Suprapubic skin (tissue), 4 donors: ENCODE results near the gene TIMM13. TPM values are rescaled to one million over a fixed set of nuclear protein-coding genes. Genes with fewer than 3 reads are reported as not detected.

Experiments used
- DNase-seq, 2 donors: peaks; one replicate each; pipeline ENCODE4 v3.0.0-alpha.2; 2019; ENCODE audit warnings: low spot score in 2 of 2
- H3K27ac ChIP-seq: fragments of 200-600 bp; sonication (generic); one replicate; pipeline ENCODE4 v1.5.1; 2019
- H3K27me3 ChIP-seq: fragments of 200-600 bp; sonication (generic); one replicate; pipeline ENCODE4 v1.5.1; 2019
- H3K36me3 ChIP-seq: fragments of 200-600 bp; sonication (generic); one replicate; pipeline ENCODE4 v1.5.1; 2019
- H3K4me1 ChIP-seq: fragments of 200-600 bp; sonication (generic); one replicate; pipeline ENCODE4 v1.5.1; 2019
- H3K4me3 ChIP-seq: fragments of 200-600 bp; sonication (generic); one replicate; pipeline ENCODE4 v1.5.1; 2019; ENCODE audit warnings: mild to moderate bottlenecking
- H3K9me3 ChIP-seq: fragments of 200-600 bp; sonication (generic); one replicate; pipeline ENCODE4 v1.5.1; 2019
- CTCF ChIP-seq, 2 donors: fragments of 200-600 bp in 1 of 2; fragments of 450-650 bp in 1 of 2; sonication (generic) in 1 of 2; IDR thresholded peaks; one replicate each; pipeline ENCODE4 v1.5.1; 2016 to 2019; ENCODE audit warnings: antibody characterized with exemption in 2 of 2, mild to moderate bottlenecking in 1 of 2, moderate library complexity in 1 of 2
- EP300 ChIP-seq: sonication (generic); formaldehyde crosslinking; IDR thresholded peaks from one replicate; pipeline ENCODE4 v1.6.1; 2017; ENCODE audit warnings: antibody characterized with exemption
- POLR2A ChIP-seq, 2 donors: fragments of 450-650 bp; IDR thresholded peaks; one replicate each; pipeline ENCODE4 v1.6.1; 2017; ENCODE audit warnings: antibody characterized with exemption in 2 of 2, mild to moderate bottlenecking in 2 of 2, moderate library complexity in 2 of 2
- POLR2AphosphoS5 ChIP-seq, 3 donors: sonication (generic); formaldehyde crosslinking; IDR thresholded peaks; one replicate each; pipeline ENCODE4 v1.6.1; 2017; ENCODE audit warnings: antibody characterized with exemption in 3 of 3
- WGBS: methylation state at CpG from one replicate; pipeline ENCODE4 v1.1.5; 2018; 5-methylcytosine and 5-hydroxymethylcytosine counted together
- total RNA-seq, 4 donors: library from RNA; depleted of rRNA; stranded (reverse); fragments of >200 nt; gene quantifications; one replicate each; pipeline ENCODE4 v1.1.0, GENCODE V29; 2016

Gene TIMM13
- total RNA-seq, 4 donors from 2014 or later = 22.1 to 48.6 (median 46.6) TPM

- TF ChIP-seq POLR2AphosphoS5 (IDR thresholded peaks at IDR 0.05) = no peak
- TF ChIP-seq POLR2A (IDR thresholded peaks at IDR 0.05) = no peak
- TF ChIP-seq EP300 = no peak
- no peak for TF ChIP-seq CTCF (IDR thresholded peaks at IDR 0.05)
- 85% methylated on average over 13 of the region's 13 CpGs for WGBS
- Histone ChIP-seq H3K4me3 (no peak overlapping the region), H3K27me3 (no peaks in the 10 kb centered on the region), H3K4me1 (peaks cover 15% of the 10 kb centered on the region), H3K36me3 (no peaks in the 10 kb centered on the region), H3K27ac (no peak overlapping the region), H3K9me3 (no peaks in the 10 kb centered on the region)
- DNase-seq = no peak
Measured at GRCh38 chr19:2382530-2383222, 44.7 kb downstream of the TIMM13 start.

GRCh38 chr19:2381148-2381820 is 46.1 kb downstream of the TIMM13 start:
- peaks cover 15% of the 10 kb centered on the region for H3K4me1 ChIP-seq
- H3K36me3 ChIP-seq = no peaks in the 10 kb centered on the region
- 52% methylated on average over 18 of the region's 18 CpGs for WGBS
- DNase-seq = no peak
- no peak overlapping the region for H3K27ac ChIP-seq
- no peak for TF ChIP-seq EP300
- TF ChIP-seq CTCF (IDR thresholded peaks at IDR 0.05) = no peak
- no peak for TF ChIP-seq POLR2A (IDR thresholded peaks at IDR 0.05)
- TF ChIP-seq POLR2AphosphoS5 (IDR thresholded peaks at IDR 0.05) = no peak
- H3K27me3 ChIP-seq = no peaks in the 10 kb centered on the region
- H3K9me3 ChIP-seq = no peaks in the 10 kb centered on the region
- no peak overlapping the region for H3K4me3 ChIP-seq

- WGBS = 86% methylated on average over 2 of the region's 2 CpGs
- no peaks in the 10 kb centered on the region for H3K9me3 ChIP-seq
- H3K4me3 ChIP-seq = no peak overlapping the region
- DNase-seq = no peak
- H3K4me1 ChIP-seq = peaks cover 11% of the 10 kb centered on the region
- H3K27ac ChIP-seq = no peak overlapping the region
- H3K27me3 ChIP-seq = no peaks in the 10 kb centered on the region
- TF ChIP-seq EP300 = no peak
- no peak for TF ChIP-seq CTCF (IDR thresholded peaks at IDR 0.05)
- TF ChIP-seq POLR2A (IDR thresholded peaks at IDR 0.05) = no peak
- no peak for TF ChIP-seq POLR2AphosphoS5 (IDR thresholded peaks at IDR 0.05)
- no peaks in the 10 kb centered on the region for H3K36me3 ChIP-seq
Measured at GRCh38 chr19:2380567-2380966, 46.8 kb downstream of the TIMM13 start.

- no peak for TF ChIP-seq POLR2AphosphoS5 (IDR thresholded peaks at IDR 0.05)
- no peak for TF ChIP-seq CTCF (IDR thresholded peaks at IDR 0.05)
- H3K9me3 ChIP-seq = no peaks in the 10 kb centered on the region
- H3K4me1 ChIP-seq = no peaks in the 10 kb centered on the region
- no peak overlapping the region for H3K4me3 ChIP-seq
- H3K27ac ChIP-seq = no peak overlapping the region
- H3K36me3 ChIP-seq = no peaks in the 10 kb centered on the region
- H3K27me3 ChIP-seq = peaks cover 3% of the 10 kb centered on the region
- DNase-seq = no peak
- 80% methylated on average over 15 of the region's 15 CpGs for WGBS
Measured at GRCh38 chr19:2376784-2377519, 50.4 kb downstream of the TIMM13 start.

Other genes starting within 250 kb of the TIMM13 start
- gene PLEKHJ1, start 191.3 kb downstream of the TIMM13 start, total RNA-seq = 10 to 100 TPM; 36.1 to 78.0 (median 62.9) TPM
- 100 to 1,000 TPM in 1 of 4 donors, 10 to 100 TPM in 3; 48.0 to 103 (median 64.8) TPM for gene SF3A2, start 190.8 kb downstream of the TIMM13 start, total RNA-seq
- 1 to 10 TPM; 1.7 to 4.3 (median 3.0) TPM for gene AMH, start 178.3 kb downstream of the TIMM13 start, total RNA-seq
- not detected for gene JSRP1, start 171.2 kb downstream of the TIMM13 start, total RNA-seq
- 1 to 10 TPM in 1 of 4 donors, under 1 TPM in 1, not detected in 2; 0.55 to 1.4 TPM for gene PEAK3, start 145.4 kb downstream of the TIMM13 start, total RNA-seq
- not detected for gene LINGO3, start 119.4 kb downstream of the TIMM13 start, total RNA-seq
- gene LSM7, start 99.0 kb downstream of the TIMM13 start, total RNA-seq = 100 to 1,000 TPM in 1 of 4 donors, 10 to 100 TPM in 3; 71.2 to 106 (median 87.5) TPM
- gene SPPL2B, start 98.9 kb downstream of the TIMM13 start, total RNA-seq = 10 to 100 TPM; 46.8 to 97.6 (median 59.6) TPM
- gene TMPRSS9, start 67.3 kb downstream of the TIMM13 start, total RNA-seq = not detected
- gene LMNB2, start 29.4 kb upstream of the TIMM13 start, total RNA-seq = 10 to 100 TPM; 17.1 to 26.8 (median 24.7) TPM
- 100 to 1,000 TPM in 1 of 4 donors, 10 to 100 TPM in 3; 52.5 to 134 (median 68.7) TPM for gene GADD45B, start 48.5 kb upstream of the TIMM13 start, total RNA-seq